GM21447 (cell line): ENCODE data around the gene VKORC1L1.
"Not testable (repeated sequence)": the region's sequence is repeated elsewhere in the genome, so short reads cannot be mapped to it uniquely, and the experiment has no call there.

Experiments
- ATAC-seq: cut with Tn5 transposase; IDR thresholded peaks from one replicate; pipeline ENCODE4 v1.9.1; 2021; ENCODE audit not compliant: unreplicated experiment

Gene VKORC1L1

GRCh38 chr7:65975814-65976445 is 103.1 kb downstream of the VKORC1L1 start:
- no peak for ATAC-seq

- no peak for ATAC-seq
Measured at GRCh38 chr7:65976659-65977196, 103.9 kb downstream of the VKORC1L1 start.

GRCh38 chr7:65978891-65979582 is 106.2 kb downstream of the VKORC1L1 start:
- no peak for ATAC-seq

GRCh38 chr7:65979583-65980477 is 107.0 kb downstream of the VKORC1L1 start:
- no peak for ATAC-seq

GRCh38 chr7:65980478-65981250 is 107.8 kb downstream of the VKORC1L1 start:
- peak; percentile 83 for ATAC-seq

- peak; percentile 67 for ATAC-seq
Measured at GRCh38 chr7:65981965-65982792, 109.3 kb downstream of the VKORC1L1 start, which contains the start of gene GUSB. TSS of gene GUSB (minus strand) at chr7:65982213. CDS start at chr7:65982183, 30 bp downstream.

- no peak for ATAC-seq
Measured at GRCh38 chr7:65983965-65984658, 111.2 kb downstream of the VKORC1L1 start.

- ATAC-seq, result no peak
Measured at GRCh38 chr7:65988084-65988483, 115.2 kb downstream of the VKORC1L1 start.

GRCh38 chr7:65988503-65988902 is 115.6 kb downstream of the VKORC1L1 start:
- not testable (repeated sequence) for ATAC-seq

GRCh38 chr7:65989694-65990080 is 116.8 kb downstream of the VKORC1L1 start:
- ATAC-seq, result no peak

- ATAC-seq, result not testable (repeated sequence)
Measured at GRCh38 chr7:65991829-65992228, 119.0 kb downstream of the VKORC1L1 start.

GRCh38 chr7:65992526-65992925 is 119.7 kb downstream of the VKORC1L1 start:
- no peak for ATAC-seq

GRCh38 chr7:65994984-65995383 is 122.1 kb downstream of the VKORC1L1 start:
- ATAC-seq, result not testable (repeated sequence)

- not testable (repeated sequence) for ATAC-seq
Measured at GRCh38 chr7:66000823-66001417, 128.0 kb downstream of the VKORC1L1 start.

GRCh38 chr7:66005115-66005671 is 132.3 kb downstream of the VKORC1L1 start:
- not testable (repeated sequence) for ATAC-seq

GRCh38 chr7:66007232-66007631 is 134.4 kb downstream of the VKORC1L1 start:
- ATAC-seq, result no peak
